HG03378 (cell line): ENCODE data around the gene STARD8.

Source experiments
- ATAC-seq: cut with Tn5 transposase; IDR thresholded peaks from one replicate; pipeline ENCODE4 v1.9.1; 2021; ENCODE audit warnings: mild to moderate bottlenecking, moderate library complexity; ENCODE audit not compliant: unreplicated experiment

Gene STARD8

GRCh38 chrX:68743754-68744153, 96.3 kb downstream of the STARD8 start:
- no peak for ATAC-seq

- ATAC-seq: no peak
Observed at GRCh38 chrX:68746988-68747387, 99.5 kb downstream of the STARD8 start.

- no peak for ATAC-seq
Observed at GRCh38 chrX:68748030-68748429, 100.6 kb downstream of the STARD8 start.

- no peak for ATAC-seq
Observed at GRCh38 chrX:68749426-68749825, 102.0 kb downstream of the STARD8 start.

- no peak for ATAC-seq
Observed at GRCh38 chrX:68750316-68750715, 102.8 kb downstream of the STARD8 start.

- no peak for ATAC-seq
Observed at GRCh38 chrX:68751372-68751771, 103.9 kb downstream of the STARD8 start.

GRCh38 chrX:68753218-68753617, 105.8 kb downstream of the STARD8 start:
- ATAC-seq: no peak

GRCh38 chrX:68754406-68754805, 106.9 kb downstream of the STARD8 start:
- ATAC-seq: no peak

- ATAC-seq: no peak
Observed at GRCh38 chrX:68755616-68756125, 108.2 kb downstream of the STARD8 start.

- ATAC-seq: no peak
Observed at GRCh38 chrX:68757331-68757730, 109.9 kb downstream of the STARD8 start.

GRCh38 chrX:68757731-68758130, 110.3 kb downstream of the STARD8 start:
- ATAC-seq: no peak

- ATAC-seq: no peak
Observed at GRCh38 chrX:68758671-68759070, 111.2 kb downstream of the STARD8 start.

GRCh38 chrX:68761086-68761485, 113.6 kb downstream of the STARD8 start:
- no peak for ATAC-seq

GRCh38 chrX:68762766-68763165, 115.3 kb downstream of the STARD8 start:
- ATAC-seq: no peak

GRCh38 chrX:68763481-68763880, 116.0 kb downstream of the STARD8 start:
- no peak for ATAC-seq
